GM21423 (cell line): ENCODE data around the gene TRAFD1.
A peak's percentile ranks its signal among the peaks of the same experiment; 100 is the strongest.
"Not testable (repeated sequence)": the region's sequence is repeated elsewhere in the genome, so short reads cannot be mapped to it uniquely, and the experiment has no call there.

Experiments used
- ATAC-seq: cut with Tn5 transposase; IDR thresholded peaks from one replicate; pipeline ENCODE4 v1.9.1; 2021; ENCODE audit warnings: mild to moderate bottlenecking, moderate library complexity; ENCODE audit not compliant: unreplicated experiment

TRAFD1 gene

GRCh38 chr12:112125250-112125999 is at the start of gene TRAFD1:
TSS of gene TRAFD1 (plus strand) at chr12:112125560. CDS start at chr12:112130523, 4,963 bp downstream.
- peak; percentile 92 for ATAC-seq

GRCh38 chr12:112087055-112087850 is 38.1 kb upstream of the TRAFD1 start:
- no peak for ATAC-seq

- no peak for ATAC-seq
Observed at GRCh38 chr12:112087851-112088250, 37.5 kb upstream of the TRAFD1 start.

GRCh38 chr12:112091563-112091962 is 33.8 kb upstream of the TRAFD1 start:
- ATAC-seq = no peak

GRCh38 chr12:112096070-112096469 is 29.3 kb upstream of the TRAFD1 start:
- ATAC-seq = peak; percentile 69

- no peak for ATAC-seq
Observed at GRCh38 chr12:112096667-112097066, 28.7 kb upstream of the TRAFD1 start.

GRCh38 chr12:112097641-112098040 is 27.7 kb upstream of the TRAFD1 start:
- no peak for ATAC-seq

- ATAC-seq = not testable (repeated sequence)
Observed at GRCh38 chr12:112100500-112100899, 24.9 kb upstream of the TRAFD1 start.

- no peak for ATAC-seq
Observed at GRCh38 chr12:112102127-112102526, 23.2 kb upstream of the TRAFD1 start.

- ATAC-seq = not testable (repeated sequence)
Observed at GRCh38 chr12:112102746-112103145, 22.6 kb upstream of the TRAFD1 start.

- ATAC-seq = no peak
Observed at GRCh38 chr12:112103758-112104503, 21.4 kb upstream of the TRAFD1 start.

- no peak for ATAC-seq
Observed at GRCh38 chr12:112105891-112106290, 19.5 kb upstream of the TRAFD1 start.

- ATAC-seq = no peak
Observed at GRCh38 chr12:112107306-112108201, 17.8 kb upstream of the TRAFD1 start.

- ATAC-seq = peak; percentile 74
Observed at GRCh38 chr12:112108202-112109079, 16.9 kb upstream of the TRAFD1 start, which contains the start of gene NAA25. TSS of gene NAA25 (minus strand) at chr12:112108783. CDS start at chr12:112108773, 10 bp downstream.

- not testable (repeated sequence) for ATAC-seq
Observed at GRCh38 chr12:112110787-112111662, 14.3 kb upstream of the TRAFD1 start.

GRCh38 chr12:112111931-112112330 is 13.4 kb upstream of the TRAFD1 start:
- no peak for ATAC-seq

GRCh38 chr12:112112409-112113133 is 12.8 kb upstream of the TRAFD1 start:
- no peak for ATAC-seq
